HTERT RPE-1 (cell line): Measurements from ENCODE around the gene FRMD4B.
"Not testable (repeated sequence)": the region's sequence is repeated elsewhere in the genome, so short reads cannot be mapped to it uniquely, and the experiment has no call there.

Experiments used
- in situ Hi-C: fragments of 300-500 bp; cut with MboI; formaldehyde crosslinking; loops from 4 replicates; pipeline ENCODE4 v1.14.3; 2020; ENCODE audit warnings: low sequenced_read_pairs

Gene FRMD4B

DNA sequence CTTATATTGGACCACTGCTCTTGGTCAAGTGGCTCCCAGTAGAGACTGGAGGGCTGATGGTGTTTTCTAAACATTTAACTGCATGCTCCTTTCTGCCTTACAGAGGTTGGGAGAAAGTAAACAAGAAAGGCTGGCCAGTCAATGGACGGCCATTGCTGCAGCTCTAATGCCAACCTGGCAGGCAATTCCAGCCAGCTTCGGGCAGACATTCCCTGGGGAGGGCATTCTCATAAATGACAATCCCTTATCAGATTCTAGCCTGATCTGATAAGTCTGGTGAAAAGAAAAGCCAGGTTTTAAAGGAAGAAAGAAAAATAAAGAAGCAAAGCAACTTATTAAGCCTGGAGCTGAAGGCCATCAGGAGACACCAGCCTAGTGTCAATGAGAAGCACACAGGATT lies 60.7 kb downstream of the FRMD4B start:
- in situ Hi-C loops = no loop called here

GRCh38 chr3:69324362-69325025 lies 61.4 kb downstream of the FRMD4B start:
- in situ Hi-C loops = no loop called here

DNA sequence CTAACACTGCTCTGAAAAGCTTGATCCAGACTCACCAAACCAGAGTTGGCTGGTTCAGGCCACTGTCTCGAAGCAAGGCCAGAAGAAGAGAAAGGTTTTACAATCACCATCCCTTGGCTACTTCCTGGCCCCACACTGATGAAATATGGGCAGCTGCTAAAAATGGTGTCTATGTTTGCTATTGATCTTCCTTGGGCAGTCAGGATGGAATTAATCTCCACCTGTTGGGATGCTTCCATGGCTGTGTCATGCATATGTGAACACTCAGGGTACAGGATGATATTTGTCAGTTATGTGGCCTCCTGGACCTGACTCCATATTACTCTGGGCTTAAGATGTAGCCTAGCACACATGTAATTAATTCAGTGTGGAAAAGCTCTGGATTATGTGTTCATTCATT lies 61.9 kb downstream of the FRMD4B start:
- in situ Hi-C loops = no loop called here

GRCh38 chr3:69322512-69322911 lies 63.4 kb downstream of the FRMD4B start:
- in situ Hi-C loops = not testable (repeated sequence)

GRCh38 chr3:69322158-69322509 lies 63.8 kb downstream of the FRMD4B start:
- in situ Hi-C loops = no loop called here

GRCh38 chr3:69321301-69322157 lies 64.4 kb downstream of the FRMD4B start:
- in situ Hi-C loops = no loop called here

DNA sequence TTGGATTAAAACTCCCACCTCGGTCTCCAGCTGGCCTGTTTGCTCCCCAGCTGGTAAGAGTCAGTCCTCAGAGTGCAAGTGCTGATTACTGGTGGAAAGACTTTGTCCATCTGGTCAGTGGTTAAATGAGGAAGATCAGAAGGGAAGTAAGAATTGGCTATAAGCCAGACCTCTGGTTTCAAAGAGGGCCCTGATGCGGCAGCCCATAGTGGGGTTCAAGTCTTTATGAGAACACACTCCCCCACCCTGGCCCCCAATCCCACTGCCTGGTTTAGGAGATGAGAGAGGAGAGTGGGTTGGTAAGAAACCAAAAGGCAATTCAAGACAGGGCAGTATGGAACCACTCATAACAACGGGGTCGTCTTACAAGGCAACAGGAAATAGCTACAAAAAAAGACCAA lies 65.0 kb downstream of the FRMD4B start:
- in situ Hi-C loops = no loop called here

GRCh38 chr3:69319652-69320051 lies 66.2 kb downstream of the FRMD4B start:
- in situ Hi-C loops = no loop called here

- in situ Hi-C loops = no loop called here
Measured at GRCh38 chr3:69318410-69318809, 67.5 kb downstream of the FRMD4B start.

DNA sequence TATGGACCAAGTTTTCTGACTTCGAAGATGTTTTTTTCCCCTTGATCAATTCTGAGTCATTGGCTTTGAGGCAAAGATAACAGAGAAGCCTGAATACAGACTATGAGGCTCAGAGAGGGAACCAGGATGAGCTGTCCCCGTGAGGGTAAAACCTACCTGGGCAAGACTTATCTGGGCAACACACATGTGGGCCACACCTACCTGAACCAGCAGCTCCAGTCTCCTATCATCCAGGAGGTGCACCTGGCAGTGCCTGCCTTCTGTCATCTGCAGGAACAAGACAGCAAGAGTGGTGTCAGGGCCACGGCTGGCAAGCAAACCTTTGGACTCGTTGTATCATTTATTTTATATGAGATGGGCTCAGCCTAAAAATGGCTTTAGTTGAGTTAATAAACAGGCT lies 72.6 kb downstream of the FRMD4B start:
- in situ Hi-C loops = no loop called here

GRCh38 chr3:69309814-69310213 lies 76.1 kb downstream of the FRMD4B start:
- in situ Hi-C loops = no loop called here

DNA sequence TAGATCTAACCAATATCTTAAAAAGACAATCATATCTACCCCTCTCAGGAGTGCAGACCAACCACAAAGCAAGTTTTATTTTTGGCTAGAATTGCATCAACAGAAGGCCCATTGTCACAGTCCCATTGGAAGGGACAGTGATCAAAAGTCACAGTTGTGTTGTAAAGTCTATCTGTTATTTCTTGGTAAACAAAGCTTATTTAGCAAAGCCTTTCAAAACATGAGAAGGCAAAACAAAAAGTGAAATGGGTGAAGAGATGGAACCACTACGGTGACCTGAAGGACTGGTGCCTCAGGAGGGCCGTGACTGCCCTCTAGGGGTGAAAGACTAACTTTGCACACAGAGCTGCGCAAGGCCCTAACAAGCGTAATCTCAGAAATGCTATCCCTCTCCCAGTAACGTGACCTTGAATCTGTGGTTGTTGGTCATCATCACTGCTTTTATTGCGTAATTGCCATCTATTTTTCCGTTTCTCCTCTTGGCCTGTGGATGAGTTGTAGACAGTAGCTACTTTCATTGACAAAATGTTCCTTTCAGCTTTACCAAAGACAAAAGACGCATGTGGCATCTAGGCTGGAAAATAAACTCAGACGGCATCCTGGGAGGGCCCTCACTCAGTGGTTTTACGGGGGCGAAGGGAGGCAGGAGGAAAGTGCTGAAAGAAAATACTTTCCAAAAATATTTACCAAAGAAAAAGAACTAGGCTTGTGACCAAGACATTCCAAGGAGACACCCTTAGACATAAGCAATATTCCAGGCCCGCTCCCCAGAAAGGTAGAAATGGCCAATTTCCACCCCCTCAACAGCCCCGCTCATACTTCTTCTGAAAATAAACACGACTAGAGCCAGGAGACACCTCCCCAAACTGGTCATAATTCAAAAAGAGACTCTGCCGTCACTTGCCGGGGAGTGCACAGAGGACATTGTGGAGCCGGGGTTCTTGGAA lies 79.4 kb downstream of the FRMD4B start:
- in situ Hi-C loops = no loop called here

- in situ Hi-C loops = no loop called here
Measured at GRCh38 chr3:69305011-69305410, 80.9 kb downstream of the FRMD4B start.

GRCh38 chr3:69304396-69304795 lies 81.5 kb downstream of the FRMD4B start:
- in situ Hi-C loops = no loop called here

DNA sequence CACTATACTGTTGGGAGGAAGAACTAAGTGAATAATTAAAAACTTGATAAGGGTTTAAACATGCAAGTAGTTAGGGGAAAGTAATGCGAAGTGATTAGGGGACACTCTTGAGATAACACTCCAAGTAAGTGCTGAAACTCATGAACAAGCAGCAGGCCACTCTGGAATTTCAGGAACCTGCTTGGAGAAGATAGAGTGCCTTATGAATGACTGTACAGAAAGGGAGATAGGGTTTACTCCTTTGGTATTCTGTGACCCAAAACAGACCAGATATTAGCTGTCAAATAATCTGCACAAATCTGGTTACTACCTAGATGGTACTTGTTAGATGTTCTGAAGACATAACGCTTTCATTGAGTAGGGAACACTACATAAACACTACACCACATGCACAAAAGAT lies 85.6 kb downstream of the FRMD4B start:
- in situ Hi-C loops = no loop called here

GRCh38 chr3:69299344-69299743 lies 86.5 kb downstream of the FRMD4B start:
- in situ Hi-C loops = no loop called here

DNA sequence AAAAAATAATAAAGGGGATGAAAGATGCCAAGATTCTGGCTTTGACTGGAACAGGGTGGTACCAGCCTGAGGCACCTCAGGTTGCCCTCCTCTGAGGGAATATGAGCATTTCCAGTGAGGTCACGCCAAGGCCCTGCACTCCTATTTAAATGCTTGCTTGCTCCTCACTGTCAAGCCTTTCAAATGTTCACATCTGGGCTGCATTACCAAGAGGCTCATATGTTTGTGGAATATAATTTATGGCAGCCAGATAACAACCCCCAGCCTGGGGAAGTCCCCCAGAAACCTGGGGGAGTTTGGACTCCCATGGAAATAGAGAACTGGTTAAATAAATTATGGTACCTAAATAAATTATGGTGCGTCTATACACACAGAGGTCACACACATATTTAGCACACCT lies 88.4 kb downstream of the FRMD4B start:
- in situ Hi-C loops = no loop called here

- in situ Hi-C loops = no loop called here
Measured at GRCh38 chr3:69296995-69297394, 88.9 kb downstream of the FRMD4B start.

DNA sequence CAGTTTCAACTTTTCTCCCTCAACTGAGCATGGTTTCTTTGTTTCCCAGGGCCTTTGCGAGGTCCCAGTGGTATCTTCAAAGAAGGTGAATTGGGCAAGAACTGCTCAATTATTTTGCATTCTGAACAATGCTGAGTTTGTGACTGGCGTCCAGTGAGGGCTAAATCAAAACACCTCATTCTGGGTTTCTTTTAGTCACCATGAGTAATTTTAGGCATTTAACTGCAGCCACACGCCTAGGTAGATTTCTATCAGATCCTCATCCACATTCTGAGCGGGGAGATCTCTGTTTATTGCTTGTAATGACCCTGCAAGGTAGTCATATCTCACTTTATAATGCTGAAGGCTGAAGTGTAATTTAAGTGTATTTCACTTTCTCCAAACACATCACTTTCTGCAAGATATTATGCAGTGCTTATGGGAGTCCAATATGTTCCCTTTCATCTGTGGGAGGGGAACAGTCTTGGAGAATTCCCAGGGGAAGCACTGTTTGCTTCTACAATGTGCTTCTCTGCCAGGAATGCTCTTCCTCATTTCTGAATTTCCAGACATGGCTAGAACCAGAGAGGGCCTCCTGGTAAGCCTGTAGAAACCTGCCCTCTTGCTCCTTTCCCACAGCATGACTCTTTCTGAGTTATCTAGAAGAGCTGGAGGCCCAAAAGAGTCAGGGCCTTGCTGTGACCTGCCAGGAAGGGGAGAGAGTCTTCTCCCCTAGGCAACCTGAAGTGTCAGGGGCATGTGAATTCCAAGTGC lies 91.7 kb downstream of the FRMD4B start:
- in situ Hi-C loops = no loop called here

- in situ Hi-C loops = no loop called here
Measured at GRCh38 chr3:69292959-69293574, 92.8 kb downstream of the FRMD4B start.
